Mesendoderm (in vitro differentiated cells): Measurements from ENCODE around the gene PSME1.

Experiments used
- DNase-seq: peaks from one replicate; pipeline ENCODE4 v3.0.0; 2013
- H2AK5ac ChIP-seq: 2 replicates; pipeline ENCODE4 v1.6.1; 2013; ENCODE audit warnings: low read length, inconsistent platforms
- H2BK120ac ChIP-seq: 2 replicates; pipeline ENCODE4 v1.6.1; 2013; ENCODE audit warnings: low read depth, mild to moderate bottlenecking, low read length, moderate library complexity, mixed read lengths
- H2BK15ac ChIP-seq: replicated peaks from 2 replicates; pipeline ENCODE4 v1.6.1; 2013; ENCODE audit warnings: low read depth, mild to moderate bottlenecking, moderate library complexity
- H2BK5ac ChIP-seq: 2 replicates; pipeline ENCODE4 v1.6.1; 2013; ENCODE audit warnings: low read length, inconsistent platforms
- H3K18ac ChIP-seq: 2 replicates; pipeline ENCODE4 v1.6.1; 2013; ENCODE audit warnings: mild to moderate bottlenecking, low read length, mixed read lengths
- H3K23ac ChIP-seq: one replicate; pipeline ENCODE4 v1.6.1; 2013; ENCODE audit warnings: low read length
- H3K27ac ChIP-seq: 2 replicates; pipeline ENCODE4 v1.5.1; 2013; ENCODE audit warnings: low read depth, mild to moderate bottlenecking, inconsistent platforms, low read length, moderate library complexity
- H3K27me3 ChIP-seq: 2 replicates; pipeline ENCODE4 v1.6.1; 2013; ENCODE audit warnings: low read length, control low read depth, mild to moderate bottlenecking, inconsistent platforms; ENCODE audit not compliant: insufficient read depth, poor library complexity
- H3K36me3 ChIP-seq: 2 replicates; pipeline ENCODE4 v1.6.1; 2013; ENCODE audit warnings: low read length, inconsistent platforms; ENCODE audit not compliant: control insufficient read depth, insufficient read depth
- H3K4ac ChIP-seq: one replicate; pipeline ENCODE4 v1.6.1; 2013; ENCODE audit warnings: low read depth, mild to moderate bottlenecking, low read length, moderate library complexity
- H3K4me1 ChIP-seq: 2 replicates; pipeline ENCODE4 v1.6.1; 2013; ENCODE audit warnings: low read depth, low read length, inconsistent platforms; ENCODE audit not compliant: control insufficient read depth
- H3K4me2 ChIP-seq: 2 replicates; pipeline ENCODE4 v1.6.1; 2013; ENCODE audit warnings: low read length
- H3K4me3 ChIP-seq: 2 replicates; pipeline ENCODE4 v1.5.1; 2013; ENCODE audit warnings: mild to moderate bottlenecking, low read length
- H3K56ac ChIP-seq: one replicate; pipeline ENCODE4 v1.6.1; 2013; ENCODE audit warnings: low read length
- H3K79me1 ChIP-seq: 2 replicates; pipeline ENCODE4 v1.6.1; 2013; ENCODE audit warnings: low read length, inconsistent platforms
- H3K79me2 ChIP-seq: 2 replicates; pipeline ENCODE4 v1.6.1; 2013; ENCODE audit warnings: mild to moderate bottlenecking, low read length; ENCODE audit not compliant: control insufficient read depth, insufficient read depth
- H3K9ac ChIP-seq: 2 replicates; pipeline ENCODE4 v1.6.1; 2013; ENCODE audit warnings: low read length, inconsistent platforms
- H4K5ac ChIP-seq: one replicate; pipeline ENCODE4 v1.6.1; 2013; ENCODE audit warnings: low read length
- H4K8ac ChIP-seq: one replicate; pipeline ENCODE4 v1.6.1; 2013; ENCODE audit warnings: low read depth, mild to moderate bottlenecking, control low read depth, low read length, moderate library complexity
- WGBS: extraction: QIAGEN DNeasy Blood & Tissue Kit; methylation state at CpG from one replicate; pipeline ENCODE4 v1.1.7; 2013; ENCODE audit warnings: low lambda C conversion rate, missing lambda C conversion rate; ENCODE audit not compliant: insufficient coverage; ENCODE audit errors: extremely low coverage; 5-methylcytosine and 5-hydroxymethylcytosine counted together

The PSME1 gene

GRCh38 chr14:24110060-24110459 lies 25.9 kb upstream of the PSME1 start:
- H3K4me3 ChIP-seq, result no peak overlapping the region
- H3K4me1 ChIP-seq, result no peaks in the 10 kb centered on the region
- H3K36me3 ChIP-seq, result no peaks in the 10 kb centered on the region
- H2BK15ac ChIP-seq, result no peak overlapping the region
- H3K79me2 ChIP-seq, result no peaks in the 10 kb centered on the region
- H2BK5ac ChIP-seq, result no peak overlapping the region
- no peak overlapping the region for H3K4ac ChIP-seq
- H2BK120ac ChIP-seq, result no peak overlapping the region
- H4K8ac ChIP-seq, result no peak overlapping the region
- H3K23ac ChIP-seq, result no peak overlapping the region
- H4K5ac ChIP-seq, result no peak overlapping the region
- no peak overlapping the region for H3K18ac ChIP-seq
- H3K9ac ChIP-seq, result no peak overlapping the region
- no peaks in the 10 kb centered on the region for H3K79me1 ChIP-seq
- no peak for DNase-seq
- H3K4me2 ChIP-seq, result no peak overlapping the region
- no CpG with 5 or more reads among the region's 9 CpGs for WGBS
- H3K27me3 ChIP-seq, result no peaks in the 10 kb centered on the region
- no peak overlapping the region for H3K27ac ChIP-seq
- no peak overlapping the region for H3K56ac ChIP-seq
- no peak overlapping the region for H2AK5ac ChIP-seq

- DNase-seq, result no peak
- Histone ChIP-seq H3K4me3 (no peak overlapping the region), H2BK120ac (no peak overlapping the region), H4K5ac (no peak overlapping the region), H3K27ac (no peak overlapping the region), H3K4me1 (peaks cover under 1% of the 10 kb centered on the region), H4K8ac (no peak overlapping the region), H2BK5ac (no peak overlapping the region), H3K27me3 (no peaks in the 10 kb centered on the region), H3K23ac (no peak overlapping the region), H3K9ac (no peak overlapping the region), H3K79me2 (no peaks in the 10 kb centered on the region), H2AK5ac (no peak overlapping the region), H3K36me3 (no peaks in the 10 kb centered on the region), H3K56ac (no peak overlapping the region), H3K4me2 (no peak overlapping the region), H3K79me1 (no peaks in the 10 kb centered on the region), H2BK15ac (no peak overlapping the region), H3K4ac (no peak overlapping the region), H3K18ac (no peak overlapping the region)
- no CpG with 5 or more reads among the region's 1 CpG for WGBS
Observed at GRCh38 chr14:24110523-24110922, 25.5 kb upstream of the PSME1 start.

- WGBS, result no CpG with 5 or more reads among the region's 15 CpGs
- H2BK15ac ChIP-seq, result no peak overlapping the region
- H3K4ac ChIP-seq, result peak overlapping the region; percentile 64
- peak overlapping the region; percentile 91 for H3K9ac ChIP-seq
- H3K27me3 ChIP-seq, result no peaks in the 10 kb centered on the region
- H4K8ac ChIP-seq, result peak overlapping the region; percentile 88
- H3K36me3 ChIP-seq, result no peaks in the 10 kb centered on the region
- peak overlapping the region; percentile 97 for H3K56ac ChIP-seq
- no peak overlapping the region for H3K23ac ChIP-seq
- peaks cover 11% of the 10 kb centered on the region for H3K79me1 ChIP-seq
- H2BK5ac ChIP-seq, result peak overlapping the region; percentile 40
- peak overlapping the region; percentile 4 for H2BK120ac ChIP-seq
- peak overlapping the region; percentile 43 for H3K18ac ChIP-seq
- H4K5ac ChIP-seq, result no peak overlapping the region
- peaks cover 2% of the 10 kb centered on the region for H3K79me2 ChIP-seq
- H2AK5ac ChIP-seq, result no peak overlapping the region
- no peak for DNase-seq
- H3K4me1 ChIP-seq, result peaks cover 3% of the 10 kb centered on the region
- peak overlapping the region; percentile 94 for H3K27ac ChIP-seq
- peak overlapping the region; percentile 86 for H3K4me3 ChIP-seq
- H3K4me2 ChIP-seq, result peak overlapping the region; percentile 90
Observed at GRCh38 chr14:24113379-24113800, 22.6 kb upstream of the PSME1 start.

GRCh38 chr14:24113801-24114531 lies 22.0 kb upstream of the PSME1 start:
- H4K8ac ChIP-seq, result peak overlapping the region; percentile 88
- peak overlapping the region; percentile 97 for H3K56ac ChIP-seq
- no peak overlapping the region for H2AK5ac ChIP-seq
- peaks cover 2% of the 10 kb centered on the region for H3K79me2 ChIP-seq
- H3K27me3 ChIP-seq, result no peaks in the 10 kb centered on the region
- H3K4me3 ChIP-seq, result peak overlapping the region; percentile 86
- H3K9ac ChIP-seq, result peak overlapping the region; percentile 91
- peak overlapping the region; percentile 56 for H3K18ac ChIP-seq
- H3K4me2 ChIP-seq, result peak overlapping the region; percentile 90
- peak overlapping the region; percentile 4 for H2BK120ac ChIP-seq
- no peak overlapping the region for H2BK15ac ChIP-seq
- H3K4ac ChIP-seq, result peak overlapping the region; percentile 64
- peak; percentile 97 for DNase-seq
- no peak overlapping the region for H4K5ac ChIP-seq
- no CpG with 5 or more reads among the region's 42 CpGs for WGBS
- H3K79me1 ChIP-seq, result peaks cover 11% of the 10 kb centered on the region
- no peaks in the 10 kb centered on the region for H3K36me3 ChIP-seq
- no peak overlapping the region for H3K23ac ChIP-seq
- H3K27ac ChIP-seq, result peak overlapping the region; percentile 94
- peaks cover 3% of the 10 kb centered on the region for H3K4me1 ChIP-seq
- H2BK5ac ChIP-seq, result peak overlapping the region; percentile 78

GRCh38 chr14:24114532-24115421 lies 21.2 kb upstream of the PSME1 start, which contains the start of the genes DCAF11 and NRL:
Gene DCAF11 (plus strand): TSS chr14:24114777. CDS start chr14:24115595, 818 bp downstream.
Gene NRL (minus strand): TSS chr14:24114949. CDS start chr14:24082848, 32,101 bp downstream.
- no peaks in the 10 kb centered on the region for H3K27me3 ChIP-seq
- WGBS, result no CpG with 5 or more reads among the region's 65 CpGs
- H2BK5ac ChIP-seq, result peak within 1 kb of the TSS; percentile 78

More at GRCh38 chr14:24114532-24115421, 21.2 kb upstream of the PSME1 start, which contains the start of the genes DCAF11 and NRL:
- Histone ChIP-seq H2BK15ac (no peak within 1 kb of the TSS), H3K36me3 (no peaks in the 10 kb centered on the region), H3K4me2 (peak within 1 kb of the TSS; percentile 90), H4K8ac (peak within 1 kb of the TSS; percentile 88), H3K79me2 (peaks cover 2% of the 10 kb centered on the region), H3K9ac (peak within 1 kb of the TSS; percentile 91), H3K27ac (peak within 1 kb of the TSS; percentile 94), H3K79me1 (peaks cover 11% of the 10 kb centered on the region), H2AK5ac (no peak within 1 kb of the TSS), H2BK120ac (peak within 1 kb of the TSS; percentile 4), H3K4me1 (peaks cover 3% of the 10 kb centered on the region), H3K4ac (peak within 1 kb of the TSS; percentile 64), H4K5ac (no peak within 1 kb of the TSS), H3K4me3 (peak within 1 kb of the TSS; percentile 86), H3K18ac (peak within 1 kb of the TSS; percentile 56), H3K56ac (peak within 1 kb of the TSS; percentile 97), H3K23ac (peak within 1 kb of the TSS; percentile 35)
- peak; percentile 100 for DNase-seq
